Measurements from ENCODE around the gene EML1. TPM values are rescaled to one million over a fixed set of nuclear protein-coding genes. Genes with fewer than 3 reads are reported as not detected.

The EML1 gene
- total RNA-seq, 4 donors from 2014 or later: 11.0 to 57.5 (median 24.5) TPM

- no peak for TF ChIP-seq CTCF (IDR thresholded peaks at IDR 0.05; ENCODE audit: low read depth)
Measured at GRCh38 chr14:99816642-99817041, 23.4 kb downstream of the EML1 start.

GRCh38 chr14:99817331-99817730 lies 24.1 kb downstream of the EML1 start:
- TF ChIP-seq CTCF (IDR thresholded peaks at IDR 0.05; ENCODE audit: low read depth): no peak

GRCh38 chr14:99818503-99819036 lies 25.4 kb downstream of the EML1 start:
- no peak for TF ChIP-seq CTCF (IDR thresholded peaks at IDR 0.05; ENCODE audit: low read depth)

- TF ChIP-seq CTCF (IDR thresholded peaks at IDR 0.05; ENCODE audit: low read depth): no peak
Measured at GRCh38 chr14:99819514-99819913, 26.3 kb downstream of the EML1 start.

- no peak for TF ChIP-seq CTCF (IDR thresholded peaks at IDR 0.05; ENCODE audit: low read depth)
Measured at GRCh38 chr14:99820702-99821331, 27.6 kb downstream of the EML1 start.

GRCh38 chr14:99821519-99822508 lies 28.6 kb downstream of the EML1 start:
- TF ChIP-seq CTCF (IDR thresholded peaks at IDR 0.05; ENCODE audit: low read depth): no peak

Data from subcutaneous adipose tissue (tissue), 4 donors.